Activated naive CD4-positive, alpha-beta T cell treated with anti-CD3 and anti-CD28 coated beads, Interleukin-2, amount 10 ng/mL, durations not matched to agents 7 days and 5 days (primary cell): Measurements from ENCODE around the gene NUP210.
"Not testable (repeated sequence)": the region's sequence is repeated elsewhere in the genome, so short reads cannot be mapped to it uniquely, and the experiment has no call there.

Source experiments
- CTCF ChIA-PET: fragments of 350-600 bp; sonication (Branson Sonifier 250); formaldehyde crosslinking; loops from one replicate; lab custom pipeline; 2021; ENCODE audit warnings: antibody characterized with exemption; lab: Charles Lee
- DNase-seq: peaks from one replicate; pipeline ENCODE4 v3.0.0-alpha.2; 2020
- H3K27ac Mint-ChIP-seq: one replicate; pipeline ENCODE4 v1.8.0; 2021; ENCODE audit warnings: mild to moderate bottlenecking, moderate library complexity, mixed read lengths
- H3K27me3 Mint-ChIP-seq: one replicate; pipeline ENCODE4 v1.8.0; 2021; ENCODE audit warnings: mild to moderate bottlenecking, mixed read lengths
- H3K36me3 Mint-ChIP-seq: one replicate; pipeline ENCODE4 v1.8.0; 2021; ENCODE audit warnings: mixed read lengths
- H3K4me1 Mint-ChIP-seq: one replicate; pipeline ENCODE4 v1.8.0; 2021; ENCODE audit warnings: mixed read lengths
- H3K4me3 Mint-ChIP-seq: one replicate; pipeline ENCODE4 v1.8.0; 2021; ENCODE audit warnings: mild to moderate bottlenecking, moderate library complexity, mixed read lengths
- H3K9me3 Mint-ChIP-seq: one replicate; pipeline ENCODE4 v1.8.0; 2021; ENCODE audit warnings: mixed read lengths

Gene NUP210

DNA sequence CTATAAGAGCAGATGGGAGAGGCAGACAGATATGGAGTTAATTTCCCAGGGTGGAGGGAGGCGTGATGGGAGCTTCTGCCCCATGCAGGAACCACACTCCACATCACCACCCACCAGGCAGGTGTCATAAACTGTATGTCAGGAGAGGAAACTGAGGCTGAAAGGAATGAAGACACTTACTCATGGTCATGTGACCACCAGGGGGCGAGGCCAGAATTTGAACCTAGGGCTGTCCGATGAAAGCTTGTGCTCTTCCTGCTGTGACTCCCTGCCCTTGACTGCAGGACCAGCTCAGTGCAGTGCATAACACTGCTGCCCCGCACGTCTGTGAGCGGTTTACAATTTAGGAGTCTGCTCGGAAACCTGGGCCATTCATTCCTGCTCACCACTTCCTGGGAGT lies 28.8 kb downstream of the NUP210 start:
- H3K36me3 Mint-ChIP-seq = peaks cover 70% of the 10 kb centered on the region
- DNase-seq = peak; percentile 43
- peak overlapping the region; percentile 49 for H3K27ac Mint-ChIP-seq
- no peaks in the 10 kb centered on the region for H3K27me3 Mint-ChIP-seq
- CTCF ChIA-PET = interaction anchor here (4.5 to 5.1 kb wide), 2 partner anchors 61 to 70 kb away, joined by 21 to 36 read pairs; no protein-coding TSS in a partner anchor
- H3K4me1 Mint-ChIP-seq = peaks cover 17% of the 10 kb centered on the region
- no peaks in the 10 kb centered on the region for H3K9me3 Mint-ChIP-seq
- no peak overlapping the region for H3K4me3 Mint-ChIP-seq

DNA sequence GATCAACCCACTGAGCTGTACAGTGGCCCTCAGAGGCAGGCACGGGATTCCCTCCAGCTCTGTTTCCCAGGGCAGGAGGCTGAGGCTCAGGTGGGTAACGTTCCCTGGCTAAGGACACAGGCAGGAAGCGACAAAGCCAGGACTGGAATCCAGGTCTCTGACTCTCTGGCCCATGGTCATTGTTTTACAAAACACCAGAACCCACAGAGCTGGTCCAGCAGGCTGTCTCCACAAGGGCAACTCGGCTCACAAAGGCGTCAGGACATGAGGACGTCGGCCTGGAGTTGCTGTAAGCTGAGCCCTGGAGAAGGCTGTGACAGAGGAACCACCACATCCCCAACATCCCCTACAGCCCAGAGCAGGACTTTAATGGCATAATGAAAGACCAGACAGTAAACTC lies 30.7 kb downstream of the NUP210 start:
- Mint-ChIP-seq H3K36me3 (peaks cover 71% of the 10 kb centered on the region), H3K4me3 (no peak overlapping the region), H3K27me3 (no peaks in the 10 kb centered on the region), H3K27ac (no peak overlapping the region), H3K4me1 (peaks cover 27% of the 10 kb centered on the region), H3K9me3 (no peaks in the 10 kb centered on the region)
- CTCF ChIA-PET = interaction anchor here (1.5 to 4.5 kb wide), 3 partner anchors 63 to 297 kb away, joined by 5 to 21 read pairs (median 7); no protein-coding TSS in a partner anchor
- DNase-seq = no peak

DNA sequence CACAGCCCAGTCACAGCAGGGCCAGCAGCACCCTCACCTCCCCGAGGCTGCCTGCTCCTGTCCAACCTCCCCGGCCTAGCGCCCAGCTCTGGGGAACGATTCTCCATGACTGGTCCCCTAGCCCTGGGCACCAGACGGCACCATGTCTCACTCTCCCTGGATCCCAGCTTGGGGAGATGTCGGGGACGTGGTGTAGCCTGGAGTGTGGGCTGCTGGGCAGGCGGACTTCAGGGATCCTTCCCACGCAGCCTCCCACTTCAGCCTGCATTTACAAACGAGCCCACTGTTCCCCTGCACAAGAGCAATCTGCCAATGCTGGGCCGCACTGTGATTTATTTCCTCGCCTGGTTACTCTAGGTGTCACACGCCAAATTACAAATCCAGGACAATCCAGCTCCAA lies 31.3 kb downstream of the NUP210 start:
- no peaks in the 10 kb centered on the region for H3K9me3 Mint-ChIP-seq
- peaks cover 32% of the 10 kb centered on the region for H3K4me1 Mint-ChIP-seq
- peaks cover 73% of the 10 kb centered on the region for H3K36me3 Mint-ChIP-seq
- CTCF ChIA-PET = interaction anchor here (2.1 to 4.5 kb wide), 2 partner anchors 64 to 73 kb away, joined by 7 to 21 read pairs; no protein-coding TSS in a partner anchor
- peak overlapping the region; percentile 42 for H3K27ac Mint-ChIP-seq
- DNase-seq = no peak
- no peaks in the 10 kb centered on the region for H3K27me3 Mint-ChIP-seq
- no peak overlapping the region for H3K4me3 Mint-ChIP-seq

DNA sequence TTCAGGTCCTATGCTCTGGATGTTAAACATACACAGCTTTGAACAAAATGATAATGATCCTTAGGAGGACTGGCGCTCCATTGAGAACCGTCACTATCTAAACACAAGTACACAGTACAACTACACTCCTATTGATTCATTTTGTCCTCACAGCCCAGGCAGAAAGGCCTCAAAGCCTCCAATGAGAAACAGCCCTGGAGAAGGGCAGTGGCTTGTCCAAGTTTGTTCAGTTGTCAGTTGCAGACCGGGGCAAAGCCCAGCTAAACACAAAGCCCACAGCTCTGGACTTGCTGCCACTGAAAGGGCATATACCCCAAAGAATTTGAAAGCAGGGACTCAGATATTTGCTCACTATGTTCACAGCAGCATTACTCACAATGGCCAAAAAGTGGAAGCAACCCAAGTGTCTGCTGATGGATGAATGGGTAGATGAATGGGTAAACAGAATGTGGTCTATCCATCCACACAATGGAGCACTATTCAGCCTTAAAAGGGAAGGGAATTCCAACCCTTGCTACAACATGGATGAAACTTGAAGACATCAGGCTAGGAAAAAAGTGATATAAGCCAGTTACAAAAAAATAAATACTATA lies 34.7 kb downstream of the NUP210 start:
- Mint-ChIP-seq H3K27me3 (no peaks in the 10 kb centered on the region), H3K4me1 (peaks cover 32% of the 10 kb centered on the region), H3K9me3 (no peaks in the 10 kb centered on the region), H3K27ac (no peak overlapping the region), H3K36me3 (peaks cover 68% of the 10 kb centered on the region), H3K4me3 (no peak overlapping the region)
- no peak for DNase-seq
- CTCF ChIA-PET = interaction anchor here (0.6 kb wide), 1 partner anchor 825 kb away, joined by 3 read pairs; no protein-coding TSS in a partner anchor

DNA sequence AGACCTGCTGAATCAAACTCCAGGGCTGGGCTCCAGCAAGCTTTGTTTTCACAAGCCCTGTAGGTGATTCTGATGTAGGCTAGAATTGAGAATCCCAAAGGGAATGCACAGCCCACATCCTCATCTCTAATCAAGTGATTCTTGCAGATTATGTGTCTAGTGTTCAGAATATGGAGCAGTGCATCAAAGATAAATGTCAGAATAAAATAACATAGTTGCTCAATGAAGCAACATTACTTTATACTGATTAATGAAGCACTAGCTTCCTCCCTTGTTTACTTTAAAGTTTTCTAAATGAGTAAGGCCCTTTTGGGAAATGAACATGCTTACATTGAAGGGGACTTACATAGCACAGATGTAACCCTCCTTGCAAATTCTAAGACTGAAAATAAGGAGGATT lies 39.2 kb downstream of the NUP210 start:
- H3K4me1 Mint-ChIP-seq = peaks cover 18% of the 10 kb centered on the region
- CTCF ChIA-PET = no interaction called here
- DNase-seq = no peak
- no peak overlapping the region for H3K27ac Mint-ChIP-seq
- no peaks in the 10 kb centered on the region for H3K27me3 Mint-ChIP-seq
- H3K9me3 Mint-ChIP-seq = no peaks in the 10 kb centered on the region
- peaks cover 65% of the 10 kb centered on the region for H3K36me3 Mint-ChIP-seq
- H3K4me3 Mint-ChIP-seq = no peak overlapping the region

DNA sequence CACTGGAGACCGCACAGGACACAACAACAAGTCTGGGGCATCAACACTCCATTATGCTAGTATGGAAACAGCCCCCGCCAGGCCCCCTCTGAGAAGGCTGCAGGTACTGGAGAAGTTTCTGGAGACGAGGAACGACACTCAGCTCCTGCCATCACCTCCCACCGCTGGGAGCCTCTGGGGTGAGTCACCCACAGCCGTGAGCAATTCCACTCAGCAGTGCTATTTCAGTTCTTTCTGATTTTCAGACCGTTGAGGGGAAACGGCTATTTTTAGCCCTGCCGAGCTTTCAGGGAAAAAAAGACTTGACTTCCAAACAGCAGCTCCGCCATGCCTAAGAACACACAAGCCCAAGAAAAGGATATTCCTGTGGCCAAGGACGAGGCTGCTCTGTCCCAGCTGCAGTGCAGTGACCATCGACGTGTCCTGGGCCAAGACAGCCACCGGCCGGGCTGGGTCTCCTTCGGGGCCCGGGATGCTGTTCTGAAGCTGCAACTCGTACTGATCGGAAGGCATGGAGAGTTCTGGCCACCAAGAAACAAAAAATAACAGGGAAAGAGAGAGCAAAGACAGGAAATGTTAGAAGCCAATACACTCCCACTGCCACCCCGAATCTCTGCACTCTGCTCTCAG lies 40.8 kb downstream of the NUP210 start:
- no peaks in the 10 kb centered on the region for H3K9me3 Mint-ChIP-seq
- H3K4me3 Mint-ChIP-seq = no peak overlapping the region
- H3K27me3 Mint-ChIP-seq = no peaks in the 10 kb centered on the region
- no peak for DNase-seq
- peaks cover 56% of the 10 kb centered on the region for H3K36me3 Mint-ChIP-seq
- CTCF ChIA-PET = no interaction called here
- H3K27ac Mint-ChIP-seq = no peak overlapping the region
- H3K4me1 Mint-ChIP-seq = peaks cover 11% of the 10 kb centered on the region

DNA sequence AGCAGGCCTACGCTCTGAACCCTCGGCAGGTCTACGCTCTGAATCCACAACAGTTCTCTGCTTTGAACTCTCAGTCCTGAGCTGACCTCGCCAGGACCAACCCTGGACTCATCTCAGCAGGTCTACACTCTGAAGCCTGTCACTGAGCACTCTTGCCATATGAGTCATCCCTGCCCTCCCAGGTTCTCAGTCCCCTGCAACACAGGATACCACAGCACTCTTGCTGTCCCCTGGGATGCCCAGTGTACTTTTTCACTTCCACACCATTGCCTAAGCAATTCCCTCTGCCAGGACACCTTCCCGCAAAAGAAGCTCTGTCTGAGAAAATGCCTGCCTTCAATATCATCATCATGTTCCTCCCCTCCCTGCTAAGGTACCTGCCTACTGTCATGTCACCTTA lies 42.0 kb downstream of the NUP210 start:
- Mint-ChIP-seq H3K4me3 (no peak overlapping the region), H3K36me3 (peaks cover 51% of the 10 kb centered on the region), H3K27me3 (no peaks in the 10 kb centered on the region), H3K27ac (peak overlapping the region; percentile 72), H3K9me3 (no peaks in the 10 kb centered on the region), H3K4me1 (peaks cover 3% of the 10 kb centered on the region)
- CTCF ChIA-PET = no interaction called here
- no peak for DNase-seq

DNA sequence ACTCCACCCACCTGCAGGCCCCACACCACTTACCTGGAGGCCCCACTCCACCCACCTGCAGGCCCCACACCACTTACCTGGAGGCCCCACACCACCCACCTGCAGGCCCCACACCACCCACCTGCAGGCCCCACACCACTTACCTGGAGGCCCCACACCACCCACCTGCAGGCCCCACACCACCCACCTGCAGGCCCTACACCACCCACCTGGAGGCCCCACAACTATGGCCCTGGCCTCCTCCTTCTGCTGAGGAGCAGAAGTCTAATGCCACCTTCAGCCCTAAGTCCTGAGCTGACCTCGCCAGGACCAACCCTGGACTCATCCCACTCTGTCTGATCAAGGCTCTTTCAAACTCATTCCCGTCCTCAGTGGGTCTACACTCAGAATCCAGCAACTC lies 42.4 kb downstream of the NUP210 start:
- DNase-seq, H3K9me3 Mint-ChIP-seq, CTCF ChIA-PET, H3K4me3 Mint-ChIP-seq, H3K4me1 Mint-ChIP-seq, H3K27me3 Mint-ChIP-seq: not testable (repeated sequence)
- Mint-ChIP-seq H3K36me3 (peaks cover 55% of the 10 kb centered on the region), H3K27ac (peak overlapping the region; percentile 72)

DNA sequence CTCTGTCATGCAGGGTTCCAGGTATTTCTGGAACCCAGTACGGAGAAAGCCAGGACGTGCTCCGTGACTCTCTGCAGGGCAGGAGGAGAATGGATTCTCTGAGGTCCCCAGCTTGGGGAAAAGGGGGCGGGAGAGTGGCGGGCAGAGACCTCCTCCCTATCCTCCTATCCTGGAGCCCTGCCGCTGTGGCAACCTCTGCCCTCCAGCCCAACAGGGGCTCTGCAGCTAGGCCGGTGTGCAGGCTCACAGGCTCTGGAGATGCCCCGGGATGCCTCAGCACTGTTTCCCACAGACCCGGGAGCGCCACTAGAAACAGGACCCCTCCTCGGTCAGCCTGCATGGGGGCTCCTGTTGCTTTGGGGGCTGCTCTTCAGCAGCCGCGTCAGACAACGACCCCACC lies 43.1 kb downstream of the NUP210 start:
- no peak for DNase-seq
- Mint-ChIP-seq H3K36me3 (peaks cover 53% of the 10 kb centered on the region), H3K4me3 (no peak overlapping the region), H3K27me3 (no peaks in the 10 kb centered on the region), H3K9me3 (no peaks in the 10 kb centered on the region), H3K4me1 (no peaks in the 10 kb centered on the region), H3K27ac (no peak overlapping the region)
- CTCF ChIA-PET = no interaction called here

DNA sequence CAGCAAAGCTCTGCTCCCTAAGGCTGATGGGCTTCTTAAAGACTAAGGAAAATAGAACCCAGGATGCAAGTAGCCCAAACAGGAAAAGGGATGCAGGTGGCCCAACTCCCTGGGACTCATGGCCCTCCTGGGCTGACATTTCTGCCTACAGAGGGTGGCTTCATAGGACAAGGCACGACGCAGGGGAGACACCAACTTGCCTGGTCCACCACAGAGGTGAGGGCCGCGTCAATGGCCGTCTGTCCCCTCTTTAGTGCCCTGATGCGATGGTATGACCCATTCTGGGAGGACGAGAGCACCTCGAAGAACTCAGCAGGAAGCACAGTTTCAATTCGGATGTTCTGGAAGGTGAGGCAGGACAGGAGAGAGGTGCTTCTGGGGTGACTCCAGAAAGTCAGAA lies 44.0 kb downstream of the NUP210 start:
- H3K9me3 Mint-ChIP-seq = no peaks in the 10 kb centered on the region
- no peak overlapping the region for H3K4me3 Mint-ChIP-seq
- H3K27ac Mint-ChIP-seq = no peak overlapping the region
- H3K4me1 Mint-ChIP-seq = no peaks in the 10 kb centered on the region
- peaks cover 52% of the 10 kb centered on the region for H3K36me3 Mint-ChIP-seq
- CTCF ChIA-PET = no interaction called here
- H3K27me3 Mint-ChIP-seq = no peaks in the 10 kb centered on the region
- no peak for DNase-seq

DNA sequence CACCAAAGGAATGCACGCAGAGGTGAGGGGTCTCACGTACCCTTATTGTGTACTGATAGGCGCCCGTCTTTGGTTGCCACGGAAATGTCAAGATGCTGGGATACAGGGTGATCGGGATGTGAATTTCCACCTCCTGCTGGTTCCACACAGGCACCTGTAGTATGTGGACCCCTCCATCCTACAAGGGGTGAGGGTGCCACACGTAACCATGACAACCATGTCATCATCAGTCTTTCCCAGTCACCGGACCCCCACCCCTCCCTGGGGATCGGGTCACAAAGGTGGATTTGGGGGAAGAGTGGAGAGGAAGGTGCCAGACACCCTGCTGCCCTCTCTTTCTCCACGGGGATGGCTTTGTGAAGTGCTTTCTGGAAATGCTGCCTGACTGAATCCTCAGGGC lies 44.7 kb downstream of the NUP210 start:
- Mint-ChIP-seq H3K27ac (peak overlapping the region; percentile 78), H3K4me1 (no peaks in the 10 kb centered on the region), H3K27me3 (no peaks in the 10 kb centered on the region), H3K36me3 (peaks cover 57% of the 10 kb centered on the region), H3K9me3 (no peaks in the 10 kb centered on the region), H3K4me3 (no peak overlapping the region)
- CTCF ChIA-PET = no interaction called here
- DNase-seq = no peak

DNA sequence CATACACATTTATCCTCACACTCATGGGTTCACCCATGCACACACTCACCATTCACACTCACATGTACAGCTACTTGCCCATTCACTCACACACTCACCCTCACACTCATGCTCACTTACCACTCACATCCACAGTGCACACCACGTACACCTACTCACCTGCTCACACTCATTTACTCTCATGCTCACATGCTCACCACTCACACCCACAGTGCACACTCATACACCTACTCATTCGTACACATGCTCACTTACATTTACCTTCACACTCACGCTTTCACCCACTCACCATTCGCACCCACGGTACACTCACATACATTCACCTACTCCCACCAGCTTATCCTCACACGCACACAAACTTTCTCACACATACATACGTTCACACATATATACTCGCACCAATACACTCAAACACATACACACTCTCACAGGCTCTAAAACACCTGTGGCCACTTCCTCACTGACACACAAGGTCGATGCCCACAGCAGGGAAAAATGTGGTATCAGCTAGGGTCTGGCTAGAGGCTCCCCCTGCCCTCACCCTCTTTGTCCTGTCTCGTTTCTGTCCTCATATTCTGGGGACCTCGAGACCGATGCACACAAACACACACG lies 46.0 kb downstream of the NUP210 start:
- Mint-ChIP-seq H3K27ac (no peak overlapping the region), H3K27me3 (no peaks in the 10 kb centered on the region), H3K4me1 (no peaks in the 10 kb centered on the region), H3K4me3 (no peak overlapping the region), H3K9me3 (no peaks in the 10 kb centered on the region), H3K36me3 (peaks cover 54% of the 10 kb centered on the region)
- CTCF ChIA-PET = interaction anchor here (0.9 kb wide), 1 partner anchor 79 kb away, joined by 5 read pairs; no protein-coding TSS in a partner anchor
- no peak for DNase-seq

DNA sequence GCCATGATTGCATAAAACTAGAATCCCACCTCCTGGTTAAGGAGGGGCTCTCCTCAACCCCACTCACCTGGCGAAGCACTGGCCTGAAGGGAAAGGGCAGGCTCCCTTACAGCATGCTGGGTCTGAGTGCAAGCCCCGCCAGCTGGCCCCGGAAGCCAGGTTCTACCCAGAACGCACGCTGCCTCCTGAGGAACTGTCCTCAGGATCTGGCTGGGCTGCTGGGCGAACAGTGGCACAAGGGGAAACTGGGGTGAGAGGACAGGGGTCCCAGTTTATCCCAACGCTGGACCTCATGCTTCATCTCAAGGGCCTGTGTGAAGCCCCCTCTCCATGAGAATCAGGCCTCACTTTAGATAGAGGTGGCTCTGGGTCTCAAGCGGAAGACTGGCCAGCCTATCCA lies 47.5 kb downstream of the NUP210 start:
- CTCF ChIA-PET = interaction anchor here (1.6 kb wide), 1 partner anchor 80 kb away, joined by 5 read pairs; no protein-coding TSS in a partner anchor
- Mint-ChIP-seq H3K36me3 (peaks cover 51% of the 10 kb centered on the region), H3K4me1 (no peaks in the 10 kb centered on the region), H3K27ac (no peak overlapping the region), H3K9me3 (no peaks in the 10 kb centered on the region), H3K27me3 (no peaks in the 10 kb centered on the region), H3K4me3 (no peak overlapping the region)
- DNase-seq = no peak

DNA sequence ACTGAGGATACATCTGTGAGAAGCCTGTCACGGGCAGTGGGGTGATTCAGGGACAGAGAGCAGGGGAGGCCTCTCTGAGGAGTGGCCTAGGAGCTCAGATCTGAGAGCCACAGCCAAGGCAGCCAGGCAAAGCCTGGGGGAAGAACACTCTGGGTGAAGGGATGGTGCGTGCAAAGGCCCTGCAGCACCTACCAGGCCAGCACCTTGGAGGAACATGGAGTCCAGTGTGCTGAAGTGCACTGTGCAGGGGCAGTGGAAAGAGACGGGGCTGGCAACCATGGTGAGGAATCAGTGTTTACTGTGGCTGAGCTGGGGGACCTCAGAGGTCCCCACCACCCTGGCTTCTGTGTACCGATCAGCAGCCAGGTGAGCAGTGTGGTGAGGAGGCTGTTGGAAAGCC lies 48.0 kb downstream of the NUP210 start:
- peaks cover 52% of the 10 kb centered on the region for H3K36me3 Mint-ChIP-seq
- H3K27me3 Mint-ChIP-seq = no peaks in the 10 kb centered on the region
- no peaks in the 10 kb centered on the region for H3K4me1 Mint-ChIP-seq
- no peak for DNase-seq
- H3K9me3 Mint-ChIP-seq = no peaks in the 10 kb centered on the region
- no peak overlapping the region for H3K4me3 Mint-ChIP-seq
- peak overlapping the region; percentile 62 for H3K27ac Mint-ChIP-seq
- CTCF ChIA-PET = interaction anchor here (1.6 kb wide), 1 partner anchor 81 kb away, joined by 5 read pairs; no protein-coding TSS in a partner anchor
